ENCODE results near the gene FANCC. TPM values are rescaled to one million over a fixed set of nuclear protein-coding genes. Genes with fewer than 3 reads are reported as not detected.

The FANCC gene
- total RNA-seq, 2 experiments from 2014 or later: 5.7 to 6.3 TPM

GRCh38 chr9:95058121-95058785, 259.3 kb downstream of the FANCC start:
- H3K4me1 Mint-ChIP-seq (ENCODE audit: low read depth): no peaks in the 10 kb centered on the region
- Histone ChIP-seq H3K4me3 (ENCODE audit: low read length) (no peak overlapping the region), H3K9me3 (ENCODE audit: control insufficient read depth in 1 of 2, insufficient read depth in 1 of 2, low read length in 2 of 2) (no peaks in the 10 kb centered on the region), H3K36me3 (ENCODE audit: insufficient read depth, low read length) (no peaks in the 10 kb centered on the region), H3K27ac (ENCODE audit: low read depth in 1 of 2, low read length in 2 of 2) (no peak overlapping the region), H3K27me3 (ENCODE audit: control insufficient read depth in 1 of 2, insufficient read depth in 2 of 2, low read length in 2 of 2) (no peaks in the 10 kb centered on the region), H3K4me1 (ENCODE audit: insufficient read depth, low read length) (no peaks in the 10 kb centered on the region)
- intact Hi-C loops (cut with DNase I, micrococcal nuclease): no loop called here
- no peak for TF ChIP-seq CTCF (IDR thresholded peaks at IDR 0.05)
- ATAC-seq (ENCODE audit: poor library complexity) (no peak), DNase-seq (no peak)
- ChIA-PET CTCF (no interaction called here), POLR2A (no interaction called here)
- H3K9me3 Mint-ChIP-seq: no peaks in the 10 kb centered on the region
- H3K36me3 Mint-ChIP-seq (ENCODE audit: low read depth): no peaks in the 10 kb centered on the region
- H3K27me3 Mint-ChIP-seq: no peaks in the 10 kb centered on the region
- no peak overlapping the region for H3K27ac Mint-ChIP-seq
- H3K4me3 Mint-ChIP-seq: no peak overlapping the region

- H3K9me3 Mint-ChIP-seq: no peaks in the 10 kb centered on the region
- H3K36me3 Mint-ChIP-seq (ENCODE audit: low read depth): no peaks in the 10 kb centered on the region
- Histone ChIP-seq H3K4me1 (ENCODE audit: insufficient read depth, low read length) (no peaks in the 10 kb centered on the region), H3K27ac (ENCODE audit: low read depth in 1 of 2, low read length in 2 of 2) (no peak overlapping the region), H3K27me3 (ENCODE audit: control insufficient read depth in 1 of 2, insufficient read depth in 2 of 2, low read length in 2 of 2) (no peaks in the 10 kb centered on the region), H3K4me3 (ENCODE audit: low read length) (no peak overlapping the region), H3K36me3 (ENCODE audit: insufficient read depth, low read length) (no peaks in the 10 kb centered on the region), H3K9me3 (ENCODE audit: control insufficient read depth in 1 of 2, insufficient read depth in 1 of 2, low read length in 2 of 2) (no peaks in the 10 kb centered on the region)
- ATAC-seq (ENCODE audit: poor library complexity): no peak
- POLR2A ChIA-PET: no interaction called here
- no peak overlapping the region for H3K4me3 Mint-ChIP-seq
- no peak for TF ChIP-seq CTCF (IDR thresholded peaks at IDR 0.05)
- DNase-seq: no peak
- H3K27me3 Mint-ChIP-seq: no peaks in the 10 kb centered on the region
- CTCF ChIA-PET: no interaction called here
- intact Hi-C loops (cut with DNase I, micrococcal nuclease): no loop called here
- H3K27ac Mint-ChIP-seq: no peak overlapping the region
- no peaks in the 10 kb centered on the region for H3K4me1 Mint-ChIP-seq (ENCODE audit: low read depth)
Measured at GRCh38 chr9:95057101-95057500, 260.4 kb downstream of the FANCC start.

- intact Hi-C loops (cut with DNase I, micrococcal nuclease): no loop called here
- H3K4me1 Mint-ChIP-seq (ENCODE audit: low read depth): no peaks in the 10 kb centered on the region
- DNase-seq (no peak), ATAC-seq (ENCODE audit: poor library complexity) (no peak)
- Histone ChIP-seq H3K4me1 (ENCODE audit: insufficient read depth, low read length) (no peaks in the 10 kb centered on the region), H3K27me3 (ENCODE audit: control insufficient read depth in 1 of 2, insufficient read depth in 2 of 2, low read length in 2 of 2) (no peaks in the 10 kb centered on the region), H3K36me3 (ENCODE audit: insufficient read depth, low read length) (no peaks in the 10 kb centered on the region), H3K4me3 (ENCODE audit: low read length) (no peak overlapping the region), H3K27ac (ENCODE audit: low read depth in 1 of 2, low read length in 2 of 2) (no peak overlapping the region), H3K9me3 (ENCODE audit: control insufficient read depth in 1 of 2, insufficient read depth in 1 of 2, low read length in 2 of 2) (no peaks in the 10 kb centered on the region)
- no peak overlapping the region for H3K4me3 Mint-ChIP-seq
- POLR2A ChIA-PET: no interaction called here
- peaks cover 4% of the 10 kb centered on the region for H3K27me3 Mint-ChIP-seq
- H3K9me3 Mint-ChIP-seq: no peaks in the 10 kb centered on the region
- no peaks in the 10 kb centered on the region for H3K36me3 Mint-ChIP-seq (ENCODE audit: low read depth)
- no peak overlapping the region for H3K27ac Mint-ChIP-seq
- CTCF ChIA-PET: no interaction called here
- no peak for TF ChIP-seq CTCF (IDR thresholded peaks at IDR 0.05)
Measured at GRCh38 chr9:95055851-95056551, 261.5 kb downstream of the FANCC start.
